Right cardiac atrium (tissue), 5 donors: Measurements from ENCODE around the gene PLEKHA6. TPM values are rescaled to one million over a fixed set of nuclear protein-coding genes. Genes with fewer than 3 reads are reported as not detected.
A peak's percentile ranks its signal among the peaks of the same experiment; 100 is the strongest.
"Not testable (repeated sequence)": the region's sequence is repeated elsewhere in the genome, so short reads cannot be mapped to it uniquely, and the experiment has no call there.

Experiments used
- ATAC-seq, 2 donors: fragments of 200-7000 bp; cut with Tn5 transposase; one replicate each; pipeline versions ENCODE4 v1.8.0 to v1.9.1; 2020; ENCODE audit warnings: moderate library complexity in 2 of 2, mild to moderate bottlenecking in 1 of 2
- DNase-seq, 3 donors: peaks; one replicate each; pipeline ENCODE4 v3.0.0-alpha.2; 2020
- H3K27ac ChIP-seq: one replicate; pipeline ENCODE4 v1.5.1; 2013; ENCODE audit warnings: mild to moderate bottlenecking, low read length, control low read depth, moderate library complexity
- H3K27me3 ChIP-seq: one replicate; pipeline ENCODE4 v1.6.1; 2013; ENCODE audit not compliant: control insufficient read depth, insufficient read depth
- H3K4me1 ChIP-seq: one replicate; pipeline ENCODE4 v1.6.1; 2013; ENCODE audit warnings: low read length; ENCODE audit not compliant: control insufficient read depth, insufficient read depth
- H3K4me3 ChIP-seq: one replicate; pipeline ENCODE4 v1.5.1; 2013; ENCODE audit warnings: low read length, control low read depth
- H3K9me3 ChIP-seq: one replicate; pipeline ENCODE4 v1.6.1; 2013; ENCODE audit warnings: low read length; ENCODE audit not compliant: control insufficient read depth
- whole genome bisulfite sequencing: extraction: QIAGEN DNeasy Blood & Tissue Kit; methylation state at CpG from one replicate; pipeline ENCODE4 v1.1.7; 2013; 5-methylcytosine and 5-hydroxymethylcytosine counted together
- intact Hi-C, 4 donors: fragments of 100-400 bp; cut with DNase I; formaldehyde crosslinking; loops; one replicate each; pipeline versions ENCODE4 v1.11.0 to v1.14.0; 2022 to 2023
- polyA plus RNA-seq: library from polyadenylated mRNA; stranded (reverse); fragments of 200-250 nt; gene quantifications from one replicate; pipeline ENCODE4 v1.2.3, GENCODE V29; 2013
- total RNA-seq, 4 donors: library from RNA; stranded (reverse); fragmentation: NEBNext Ultra II Directional; extraction: Animal tissue kit (Norgen Biotek cat#: 25700); gene quantifications; one replicate each; pipeline ENCODE4 v1.2.1, GENCODE V29; 2021
- donor health status: healthy with polysubstance abuse.
- donor health status: DM: no; HTN: yes; CAD: no.
- donor health status: DM: no; HTN: no; CAD: no.
- donor health status: DM: no; HTN: yes; CAD: no; lungs with severe emphysema.
- donor health status: DM: yes; HTN: yes; CAD: no.

The PLEKHA6 gene
- total and polyA plus RNA-seq, 5 donors: 17.7 to 55.4 (median 28.9) TPM

DNA sequence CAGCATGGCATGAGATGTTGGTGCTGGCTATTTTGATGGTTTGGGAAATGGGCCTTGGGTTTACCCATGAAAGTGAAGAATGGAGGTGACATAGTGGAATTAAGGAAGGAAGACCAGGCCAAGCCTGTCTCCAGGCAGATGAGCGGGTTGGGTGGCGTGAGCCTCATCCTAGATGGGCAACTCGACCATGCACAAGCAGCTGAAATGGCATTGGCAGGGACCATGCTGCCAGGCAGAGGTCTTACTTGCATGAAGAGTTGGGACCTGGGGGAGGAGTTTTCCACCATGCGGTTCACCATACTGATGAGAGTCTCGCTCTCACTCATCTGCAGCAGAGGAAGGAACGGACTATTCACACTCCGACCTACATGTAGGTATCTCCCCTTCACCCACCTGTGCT, 108.4 kb downstream of the PLEKHA6 start:
- 94% methylated on average over 7 of the region's 7 CpGs for WGBS
- no peaks in the 10 kb centered on the region for H3K9me3 ChIP-seq
- intact Hi-C loops: no loop called here
- H3K27ac ChIP-seq: no peak overlapping the region
- H3K4me3 ChIP-seq: no peak overlapping the region
- ATAC-seq: no peak
- no peaks in the 10 kb centered on the region for H3K27me3 ChIP-seq
- DNase-seq: no peak
- peaks cover 2% of the 10 kb centered on the region for H3K4me1 ChIP-seq

DNA sequence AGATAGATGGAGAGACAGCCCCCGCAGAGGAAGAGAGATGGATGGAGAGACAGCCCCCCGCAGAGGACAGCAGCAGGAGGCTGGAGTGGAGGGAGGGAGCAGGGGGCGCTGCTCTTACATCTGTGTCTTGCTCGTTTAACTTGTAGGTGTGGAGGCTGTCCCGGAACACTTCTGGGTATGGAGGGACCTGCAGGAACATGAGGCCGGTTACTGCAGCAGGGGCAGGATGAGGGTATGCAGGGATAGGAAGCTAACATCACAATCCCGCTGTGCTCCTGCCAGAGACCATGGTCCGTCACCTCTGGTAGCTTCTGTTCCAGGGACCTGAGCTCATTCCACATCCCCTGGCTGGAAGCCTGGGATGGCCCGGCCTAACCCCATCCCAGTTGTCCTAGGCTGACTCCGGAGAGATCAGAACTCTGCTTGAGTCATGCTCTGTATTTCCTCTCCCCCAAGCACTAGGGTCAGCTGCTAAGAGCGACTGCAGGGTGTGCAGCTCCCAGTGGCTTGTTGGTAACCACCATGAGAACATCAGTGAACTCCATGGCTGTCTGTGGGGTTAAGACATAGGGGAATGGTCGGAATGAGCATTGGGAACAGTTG, 109.2 kb downstream of the PLEKHA6 start:
- H3K9me3 ChIP-seq: no peaks in the 10 kb centered on the region
- no peak for DNase-seq
- H3K27ac ChIP-seq: peak overlapping the region; percentile 37
- WGBS: 65% methylated on average over 12 of the region's 12 CpGs
- H3K27me3 ChIP-seq: no peaks in the 10 kb centered on the region
- intact Hi-C loops: no loop called here
- peaks cover 2% of the 10 kb centered on the region for H3K4me1 ChIP-seq
- ATAC-seq: peak; percentile 54 to 55
- H3K4me3 ChIP-seq: no peak overlapping the region

DNA sequence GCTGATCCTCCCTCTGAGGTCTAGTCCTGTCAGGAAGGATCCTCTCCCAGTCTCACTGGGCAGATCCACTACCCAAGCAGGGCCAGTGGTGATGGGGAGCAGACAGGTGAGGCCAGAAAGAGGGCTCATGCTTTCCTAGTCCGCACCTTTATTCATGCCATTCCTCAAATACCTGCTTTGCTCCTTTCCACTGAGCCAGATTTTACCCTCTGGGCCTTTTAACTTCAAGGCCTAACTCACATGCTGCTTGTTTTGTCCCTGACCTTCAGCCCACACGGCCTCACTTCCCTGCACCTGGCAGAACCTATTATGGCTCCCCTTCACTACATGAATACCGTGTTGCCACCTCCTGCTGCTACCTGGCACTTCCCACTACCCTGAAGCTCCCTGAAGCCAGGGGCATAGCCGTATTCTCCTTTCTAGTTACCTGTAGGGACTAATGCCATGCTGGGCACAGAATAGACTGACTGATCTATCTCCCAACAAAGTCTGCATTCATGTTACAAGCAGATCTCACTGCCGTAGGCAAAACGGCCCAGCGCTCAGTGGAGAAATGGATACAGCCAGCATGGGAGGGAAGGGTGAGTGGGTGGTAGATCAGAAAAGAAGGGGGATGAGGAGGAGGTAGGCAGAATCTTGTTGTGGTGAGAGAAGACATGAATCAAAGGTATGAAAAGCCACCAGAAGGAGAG, 109.8 kb downstream of the PLEKHA6 start:
- intact Hi-C loops: no loop called here
- DNase-seq: no peak
- no peak overlapping the region for H3K4me3 ChIP-seq
- no peaks in the 10 kb centered on the region for H3K27me3 ChIP-seq
- no peak for ATAC-seq
- WGBS: 80% methylated on average over 7 of the region's 7 CpGs
- no peaks in the 10 kb centered on the region for H3K9me3 ChIP-seq
- H3K4me1 ChIP-seq: peaks cover 2% of the 10 kb centered on the region
- no peak overlapping the region for H3K27ac ChIP-seq

DNA sequence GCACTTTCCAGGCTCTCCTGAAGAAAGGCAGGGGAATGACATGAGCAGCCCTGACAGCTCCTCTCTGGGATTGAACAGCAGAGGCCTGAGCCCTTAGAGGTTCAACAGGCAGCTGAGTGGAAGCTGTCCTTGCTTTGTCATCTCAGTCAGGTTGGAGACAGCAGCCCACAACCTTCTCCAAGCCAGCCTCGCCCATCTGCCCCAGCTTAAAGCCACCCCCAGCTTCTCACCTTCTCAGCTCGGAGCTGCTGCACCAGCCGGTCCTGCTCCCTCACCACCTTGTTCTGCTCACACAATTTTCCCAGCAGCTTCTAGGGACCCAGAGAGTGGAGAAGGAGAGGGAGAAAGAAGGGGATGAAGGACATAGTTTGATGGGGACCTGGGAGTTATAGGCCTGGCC, 110.8 kb downstream of the PLEKHA6 start:
- Histone ChIP-seq H3K27ac (no peak overlapping the region), H3K9me3 (no peaks in the 10 kb centered on the region), H3K4me3 (no peak overlapping the region), H3K27me3 (no peaks in the 10 kb centered on the region), H3K4me1 (peaks cover 2% of the 10 kb centered on the region)
- DNase-seq: no peak
- intact Hi-C loops: no loop called here
- WGBS: 94% methylated on average over 3 of the region's 3 CpGs
- ATAC-seq: no peak

DNA sequence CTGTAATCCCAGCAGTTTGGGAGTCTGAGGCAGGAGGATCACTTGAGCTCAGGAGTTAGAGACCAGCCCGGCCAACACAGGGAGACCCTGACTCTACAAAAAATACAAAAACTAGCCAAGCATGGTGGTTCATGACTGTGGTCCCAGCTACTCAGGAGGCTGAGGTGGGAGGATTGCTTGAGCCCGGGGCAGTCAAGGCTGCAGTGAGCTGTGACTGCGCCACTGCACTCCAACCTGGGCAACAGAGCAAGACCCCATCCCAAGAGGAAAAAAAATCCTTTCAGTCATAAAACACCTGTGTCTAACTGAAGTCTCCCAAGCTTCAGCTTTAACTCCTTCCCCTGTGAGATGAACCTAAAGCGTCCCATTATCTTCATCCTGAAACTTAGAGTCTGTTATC, 112.9 kb downstream of the PLEKHA6 start:
- Histone ChIP-seq H3K27ac (no peak overlapping the region), H3K4me1 (peaks cover 2% of the 10 kb centered on the region), H3K4me3 (no peak overlapping the region), H3K27me3 (no peaks in the 10 kb centered on the region), H3K9me3 (no peaks in the 10 kb centered on the region)
- intact Hi-C loops: no loop called here
- ATAC-seq (no peak), DNase-seq (no peak)
- WGBS: 92% methylated on average over 4 of the region's 4 CpGs

DNA sequence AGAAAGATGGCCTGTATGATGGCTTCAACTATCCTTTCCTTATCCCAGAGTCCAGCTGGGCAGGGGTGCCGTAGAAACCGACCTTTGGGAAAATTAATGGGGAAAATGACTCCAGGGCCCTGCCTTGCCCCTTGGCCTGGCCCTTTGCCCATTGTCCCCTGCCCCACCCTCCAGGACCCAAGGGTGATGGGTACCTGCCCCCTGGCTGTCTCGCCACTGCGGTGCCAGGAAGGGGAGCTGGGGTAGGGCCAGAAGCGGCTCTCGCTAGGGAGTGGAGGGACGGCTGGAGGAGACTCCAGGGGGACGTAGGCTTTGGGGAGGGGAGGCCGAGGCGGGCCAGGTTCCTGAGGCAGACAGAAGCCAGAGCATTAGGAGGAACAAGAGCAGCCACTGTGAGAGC, 116.8 kb downstream of the PLEKHA6 start:
- Histone ChIP-seq H3K27ac (no peak overlapping the region), H3K4me1 (no peaks in the 10 kb centered on the region), H3K9me3 (no peaks in the 10 kb centered on the region), H3K4me3 (no peak overlapping the region), H3K27me3 (no peaks in the 10 kb centered on the region)
- no peak for DNase-seq
- ATAC-seq: no peak
- intact Hi-C loops: no loop called here
- WGBS: 93% methylated on average over 10 of the region's 10 CpGs

DNA sequence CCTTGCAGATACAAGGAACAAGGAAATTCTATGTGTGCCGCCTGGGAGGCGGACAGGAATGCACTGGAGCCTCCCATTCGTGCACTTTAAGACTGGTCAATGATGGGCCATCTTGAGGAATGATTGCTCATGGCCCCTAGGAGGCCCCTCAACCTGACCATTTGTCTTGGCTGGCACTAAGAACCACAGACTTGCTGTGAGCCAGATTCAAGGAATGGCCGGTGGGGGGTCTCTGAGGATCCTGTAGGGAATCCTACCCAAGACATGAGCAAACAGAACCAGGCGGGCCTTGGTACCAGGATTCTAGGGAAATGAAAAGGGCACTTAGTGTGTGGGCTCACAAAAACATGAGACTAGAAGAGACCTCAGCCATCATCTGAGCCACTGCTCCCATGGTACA, 117.8 kb downstream of the PLEKHA6 start:
- intact Hi-C loops: no loop called here
- DNase-seq (no peak), ATAC-seq (no peak)
- Histone ChIP-seq H3K9me3 (no peaks in the 10 kb centered on the region), H3K27me3 (no peaks in the 10 kb centered on the region), H3K27ac (no peak overlapping the region), H3K4me3 (no peak overlapping the region), H3K4me1 (no peaks in the 10 kb centered on the region)
- WGBS: 97% methylated on average over 5 of the region's 5 CpGs

DNA sequence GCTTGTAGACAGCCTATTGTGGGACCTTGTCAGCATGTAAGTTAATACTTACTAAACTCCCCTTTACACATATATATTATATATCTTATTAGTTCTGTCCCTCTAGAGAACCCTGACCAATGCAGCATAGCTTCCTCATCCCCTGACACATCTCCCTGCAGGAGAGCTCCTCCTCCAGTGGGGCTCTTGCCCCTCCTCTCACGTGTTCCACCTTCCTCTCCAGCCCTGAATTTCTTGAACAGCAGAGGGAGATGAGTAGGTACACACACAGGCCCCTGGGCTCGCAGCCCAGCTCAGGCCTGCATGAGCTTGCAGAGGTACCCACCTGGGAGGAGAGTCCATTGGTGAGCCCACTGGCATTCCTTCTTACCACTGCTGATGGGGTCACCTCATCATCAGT, 118.7 kb downstream of the PLEKHA6 start:
- intact Hi-C loops: no loop called here
- Histone ChIP-seq H3K4me3 (no peak overlapping the region), H3K27me3 (no peaks in the 10 kb centered on the region), H3K27ac (no peak overlapping the region), H3K9me3 (no peaks in the 10 kb centered on the region), H3K4me1 (no peaks in the 10 kb centered on the region)
- 54% methylated on average over 2 of the region's 2 CpGs for WGBS
- ATAC-seq (peak in 1 of 2 donors; percentile 22), DNase-seq (no peak)

DNA sequence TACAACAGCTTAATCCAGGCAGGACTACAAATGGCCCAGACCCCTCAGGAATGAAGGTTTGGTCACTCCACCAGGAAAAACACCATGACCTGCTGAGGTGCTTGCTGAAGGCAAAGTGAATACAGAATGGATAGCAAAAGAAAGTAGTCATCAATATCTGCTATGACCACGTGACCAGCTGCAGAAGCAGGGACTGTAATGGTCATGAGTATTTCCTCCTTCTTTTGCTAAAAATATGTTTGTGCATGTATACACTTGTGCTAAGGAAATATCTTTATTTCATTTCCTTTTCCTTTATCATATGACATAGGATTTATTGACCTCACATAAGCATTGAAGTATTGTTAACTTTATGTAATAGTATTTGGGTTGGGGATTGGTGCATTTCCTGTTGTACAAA, 119.5 kb downstream of the PLEKHA6 start:
- Histone ChIP-seq H3K27me3 (no peaks in the 10 kb centered on the region), H3K9me3 (no peaks in the 10 kb centered on the region), H3K4me1 (no peaks in the 10 kb centered on the region), H3K27ac (no peak overlapping the region), H3K4me3 (no peak overlapping the region)
- WGBS: 80% methylated on average over 1 of the region's 1 CpG
- no peak for DNase-seq
- no peak for ATAC-seq
- intact Hi-C loops: no loop called here

DNA sequence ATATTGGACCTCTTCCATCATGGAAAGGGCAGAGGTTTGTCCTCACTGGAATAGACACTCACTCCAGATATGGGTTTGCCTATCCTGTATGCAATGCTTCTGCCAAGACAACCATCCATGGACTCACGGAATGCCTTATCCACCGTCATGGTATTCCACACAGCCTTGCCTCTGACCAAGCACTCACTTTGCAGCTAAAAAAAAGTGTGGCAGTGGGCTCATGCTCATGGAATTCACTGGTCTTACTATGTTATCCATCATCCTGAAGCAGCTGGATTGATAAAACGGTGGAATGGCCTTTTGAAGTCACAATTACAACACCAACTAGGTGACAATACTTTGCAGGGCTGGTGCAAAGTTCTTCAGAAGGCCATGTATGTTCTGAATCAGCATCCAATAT, 120.3 kb downstream of the PLEKHA6 start:
- ATAC-seq, H3K27ac ChIP-seq, H3K4me1 ChIP-seq, intact Hi-C loops, H3K9me3 ChIP-seq, H3K4me3 ChIP-seq, H3K27me3 ChIP-seq, DNase-seq: not testable (repeated sequence)
- WGBS: 81% methylated on average over 3 of the region's 3 CpGs

DNA sequence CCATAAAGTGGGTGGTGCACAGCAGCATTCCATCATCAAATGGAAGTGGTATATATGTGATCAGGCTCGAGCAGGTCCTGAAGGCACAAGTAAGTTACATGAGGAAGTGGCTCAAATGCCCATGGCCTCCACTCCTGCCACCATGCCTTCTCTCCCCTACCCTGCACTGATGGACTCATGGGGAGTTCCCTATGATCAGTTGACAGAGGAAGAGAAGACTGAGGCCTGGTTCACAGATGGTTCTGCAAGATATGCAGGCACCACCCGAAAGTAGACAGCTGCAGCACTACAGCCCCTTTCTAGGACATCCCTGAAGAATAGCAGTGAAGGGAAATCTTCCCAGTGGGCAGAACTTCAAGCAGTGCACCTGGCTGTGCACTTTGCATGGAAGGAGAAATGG, 121.2 kb downstream of the PLEKHA6 start:
- 93% methylated on average over 2 of the region's 2 CpGs for WGBS

More for the DNA sequence above, 121.2 kb downstream of the PLEKHA6 start:
- H3K27me3 ChIP-seq, ATAC-seq, H3K9me3 ChIP-seq, H3K4me1 ChIP-seq, H3K4me3 ChIP-seq, intact Hi-C loops, DNase-seq, H3K27ac ChIP-seq: not testable (repeated sequence)
